Measurements from ENCODE around the gene URI1.
A peak's percentile ranks its signal among the peaks of the same experiment; 100 is the strongest.
"Not testable (repeated sequence)": the region's sequence is repeated elsewhere in the genome, so short reads cannot be mapped to it uniquely, and the experiment has no call there.

The URI1 gene, protein sequence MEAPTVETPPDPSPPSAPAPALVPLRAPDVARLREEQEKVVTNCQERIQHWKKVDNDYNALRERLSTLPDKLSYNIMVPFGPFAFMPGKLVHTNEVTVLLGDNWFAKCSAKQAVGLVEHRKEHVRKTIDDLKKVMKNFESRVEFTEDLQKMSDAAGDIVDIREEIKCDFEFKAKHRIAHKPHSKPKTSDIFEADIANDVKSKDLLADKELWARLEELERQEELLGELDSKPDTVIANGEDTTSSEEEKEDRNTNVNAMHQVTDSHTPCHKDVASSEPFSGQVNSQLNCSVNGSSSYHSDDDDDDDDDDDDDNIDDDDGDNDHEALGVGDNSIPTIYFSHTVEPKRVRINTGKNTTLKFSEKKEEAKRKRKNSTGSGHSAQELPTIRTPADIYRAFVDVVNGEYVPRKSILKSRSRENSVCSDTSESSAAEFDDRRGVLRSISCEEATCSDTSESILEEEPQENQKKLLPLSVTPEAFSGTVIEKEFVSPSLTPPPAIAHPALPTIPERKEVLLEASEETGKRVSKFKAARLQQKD

DNA sequence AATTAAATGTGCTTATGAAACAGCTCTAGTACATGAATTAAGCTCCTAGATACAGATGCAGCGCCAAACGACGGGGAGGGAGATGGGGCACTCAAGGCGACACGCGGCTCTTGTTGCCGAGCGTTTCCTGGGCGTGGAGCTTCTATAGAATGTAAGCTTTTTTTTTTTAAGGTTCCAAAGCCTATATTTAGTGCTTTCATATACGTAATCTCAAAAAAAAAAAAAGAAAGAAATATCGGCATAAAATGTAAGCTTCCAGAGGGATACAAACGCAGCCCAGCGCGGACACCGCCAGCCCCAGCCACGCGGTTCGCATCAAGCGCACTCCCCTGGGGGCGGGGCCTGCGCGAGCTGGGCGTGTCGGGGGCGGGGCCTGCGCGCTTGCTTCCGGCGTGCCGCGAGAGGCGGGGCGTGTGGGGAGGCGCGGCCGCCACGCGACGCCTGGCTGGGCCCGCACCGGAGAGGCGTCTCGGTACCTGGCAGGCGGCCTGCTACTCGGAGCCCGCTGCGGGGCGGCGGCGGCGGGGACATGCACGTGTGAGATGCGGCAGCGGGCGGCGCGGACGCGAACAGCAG, at the start of gene URI1:
Gene URI1 (plus strand): TSS at position 412 of the 576 bp plus-strand sequence. CDS start 309 bp downstream, outside the sequence.
- peak; percentile 91 to 97 (median 93) for DNase-seq (ENCODE audit: low read depth in 3 of 3)

DNA sequence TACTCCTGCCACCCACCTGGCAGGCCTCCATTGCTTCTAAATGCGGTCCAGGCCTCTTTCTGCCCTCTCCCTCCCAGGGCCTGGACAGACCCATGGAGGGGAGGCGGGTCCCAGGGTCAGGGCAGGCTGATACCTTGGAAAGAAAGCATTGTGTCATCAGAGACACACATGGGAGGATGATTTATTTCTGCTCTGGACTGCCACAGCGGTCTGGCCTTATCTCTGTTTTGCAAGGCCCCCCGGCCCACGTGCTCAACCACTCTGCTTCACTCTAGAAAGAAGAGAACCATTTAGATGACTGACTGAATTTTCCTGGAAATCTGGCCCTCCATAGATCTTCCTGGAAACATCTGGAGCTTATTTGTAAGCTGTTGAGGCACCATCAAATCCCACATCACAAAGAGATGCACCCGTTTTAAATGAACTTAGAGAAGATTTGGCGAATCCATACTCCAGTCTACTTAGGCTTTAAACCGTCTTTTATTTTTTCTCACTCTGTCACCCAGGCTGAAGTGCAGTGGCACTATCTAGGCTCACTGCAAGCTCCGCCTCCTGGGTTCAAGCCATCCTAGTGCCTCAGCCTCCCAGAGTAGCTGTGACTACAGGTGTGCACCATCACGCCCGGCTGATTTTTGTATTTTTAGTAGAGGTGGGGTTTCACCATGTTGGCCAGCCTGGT, 48.3 kb upstream of the URI1 start:
- DNase-seq (ENCODE audit: low read depth in 3 of 3), result no peak

DNA sequence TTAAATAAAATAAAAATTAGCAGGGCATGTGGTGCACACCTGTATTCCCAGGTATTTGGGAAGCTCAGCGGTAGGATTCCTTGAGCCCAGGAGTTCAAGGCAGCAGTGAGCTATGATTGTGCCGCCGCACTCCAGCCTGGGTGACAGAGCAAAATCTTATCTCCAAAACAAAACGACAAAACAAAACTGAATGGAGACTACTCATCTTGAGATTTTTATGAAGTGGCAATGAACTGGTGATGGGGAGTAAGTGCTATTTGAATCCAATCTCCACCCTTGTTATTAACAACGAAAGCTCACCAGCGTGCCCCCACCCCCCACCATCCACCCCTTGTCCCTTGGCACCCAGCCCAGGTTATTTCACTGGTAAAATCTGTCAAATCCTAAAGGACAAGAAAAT, 45.2 kb upstream of the URI1 start:
- no peak for DNase-seq (ENCODE audit: low read depth in 3 of 3)

DNA sequence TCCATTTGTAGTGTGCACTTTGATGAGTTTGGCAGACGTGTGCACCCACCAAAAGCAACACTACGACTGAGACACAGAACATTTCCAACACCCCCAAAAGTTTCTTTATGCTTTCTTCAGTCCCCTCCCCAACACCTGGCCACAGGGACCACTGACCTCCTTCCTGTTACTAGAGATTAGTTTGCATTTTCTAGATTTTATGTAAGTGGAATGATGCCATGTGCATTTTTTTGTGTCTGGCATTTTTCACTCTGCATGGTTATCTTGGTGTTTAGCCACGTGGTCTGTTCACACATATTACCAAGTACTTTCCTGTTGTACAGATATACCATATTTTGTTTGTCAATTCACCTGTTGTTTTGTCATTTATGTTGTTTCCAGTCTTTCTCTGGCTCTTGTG, 44.6 kb upstream of the URI1 start:
- DNase-seq (ENCODE audit: low read depth in 3 of 3), result no peak

DNA sequence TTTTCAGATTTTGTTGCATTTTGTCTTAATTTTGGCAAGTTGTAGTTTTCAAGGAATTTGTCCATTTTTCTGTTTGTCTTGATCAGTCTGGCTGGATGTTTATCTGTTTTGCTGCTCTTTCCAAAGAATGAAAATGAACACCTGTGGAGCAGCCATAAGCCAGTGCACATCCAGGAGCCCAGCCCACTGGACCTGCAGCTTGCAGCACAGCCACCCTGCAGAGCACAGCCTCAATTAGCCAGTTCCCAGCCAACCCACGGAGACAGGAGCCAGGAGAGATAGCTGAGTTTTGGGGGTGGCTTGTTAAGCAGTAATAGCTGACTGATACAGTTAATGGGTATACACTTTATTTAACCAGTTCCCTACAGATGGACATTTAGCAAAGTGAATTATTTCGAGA, 38.0 kb upstream of the URI1 start:
- DNase-seq (ENCODE audit: low read depth in 3 of 3), result no peak

DNA sequence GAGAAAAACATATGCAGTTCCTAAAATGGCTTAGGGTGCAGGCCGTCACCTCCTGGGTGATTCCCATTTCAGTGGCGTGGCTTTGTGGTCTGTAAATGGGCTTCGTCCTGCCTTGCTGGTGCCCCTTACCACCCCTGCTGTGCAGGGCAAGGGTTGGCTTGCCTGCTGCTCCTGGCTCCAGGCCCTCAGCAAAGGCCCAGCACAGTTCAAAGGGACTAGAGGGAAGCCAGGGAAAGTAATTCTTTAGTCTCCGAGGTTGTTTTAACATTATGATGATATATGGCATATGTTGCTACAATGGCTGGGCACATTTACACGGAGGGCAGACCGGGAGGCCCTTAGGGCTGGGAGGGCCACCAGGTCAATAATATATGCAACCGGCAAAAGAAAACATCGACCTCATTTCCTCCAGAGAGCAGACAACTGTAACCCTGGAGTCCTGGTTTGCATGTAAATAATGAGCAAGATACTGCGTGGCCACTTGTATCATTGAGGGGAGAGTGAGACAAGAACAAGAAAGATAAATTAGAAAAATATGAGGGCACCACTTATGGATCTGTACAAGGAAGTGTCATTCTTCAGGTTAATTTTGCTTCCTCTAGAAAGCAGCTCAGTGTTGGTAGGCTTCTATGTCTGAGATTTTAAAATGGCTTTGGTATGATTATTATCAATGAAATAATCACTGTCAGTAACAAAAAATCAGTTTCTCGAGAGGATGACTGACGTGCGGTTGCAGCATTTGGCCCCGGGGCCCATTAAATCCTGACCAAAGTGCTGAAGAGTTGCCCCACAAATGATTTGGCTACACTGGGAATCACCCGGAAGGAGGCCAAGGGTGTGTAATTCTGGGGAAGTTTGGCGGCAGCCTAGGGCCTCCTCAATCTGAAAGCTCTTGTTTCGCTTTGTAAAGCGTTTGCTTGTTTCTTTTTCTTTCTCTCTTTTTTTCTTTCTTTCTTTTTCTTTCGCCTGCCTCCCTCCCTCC, 32.8 kb upstream of the URI1 start:
- no peak for DNase-seq (ENCODE audit: low read depth in 3 of 3)

DNA sequence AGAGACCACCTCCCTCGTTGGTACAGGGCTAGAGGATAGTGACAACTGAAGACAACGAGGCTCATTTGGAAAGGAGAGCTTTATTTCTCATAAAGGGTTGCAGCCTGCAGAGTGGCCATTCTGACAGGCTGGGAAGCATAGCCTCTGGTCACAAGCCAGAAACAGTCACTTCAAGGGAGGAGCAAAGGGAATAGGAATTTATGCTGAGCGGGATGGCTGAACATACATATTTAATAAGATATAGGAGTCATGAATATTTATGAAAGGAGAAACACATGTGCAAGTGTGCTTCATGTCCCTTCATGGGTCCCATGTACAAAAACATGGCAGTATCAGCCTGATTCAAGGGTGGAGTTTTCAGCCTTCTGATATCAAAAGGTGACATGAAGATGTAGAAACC, 27.1 kb upstream of the URI1 start:
- DNase-seq (ENCODE audit: low read depth in 3 of 3), result no peak

DNA sequence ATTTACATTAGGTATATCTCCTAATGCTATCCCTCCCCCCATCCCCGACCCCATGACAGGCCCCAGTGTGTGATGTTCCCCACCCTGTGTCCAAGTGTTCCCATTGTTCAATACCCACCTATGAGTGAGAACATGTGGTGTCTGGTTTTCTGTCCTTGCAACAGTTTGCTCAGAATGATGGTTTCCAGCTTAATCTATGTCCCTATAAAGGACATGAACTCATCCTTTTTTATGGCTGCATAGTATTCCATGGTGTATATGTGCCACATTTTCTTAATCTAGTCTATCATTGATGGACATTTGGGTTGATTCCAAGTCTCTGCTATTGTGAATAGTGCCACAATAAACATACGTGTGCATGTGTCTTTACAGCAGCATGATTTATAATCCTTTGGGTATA, 26.2 kb upstream of the URI1 start:
- DNase-seq (ENCODE audit: low read depth in 3 of 3), result not testable (repeated sequence)

DNA sequence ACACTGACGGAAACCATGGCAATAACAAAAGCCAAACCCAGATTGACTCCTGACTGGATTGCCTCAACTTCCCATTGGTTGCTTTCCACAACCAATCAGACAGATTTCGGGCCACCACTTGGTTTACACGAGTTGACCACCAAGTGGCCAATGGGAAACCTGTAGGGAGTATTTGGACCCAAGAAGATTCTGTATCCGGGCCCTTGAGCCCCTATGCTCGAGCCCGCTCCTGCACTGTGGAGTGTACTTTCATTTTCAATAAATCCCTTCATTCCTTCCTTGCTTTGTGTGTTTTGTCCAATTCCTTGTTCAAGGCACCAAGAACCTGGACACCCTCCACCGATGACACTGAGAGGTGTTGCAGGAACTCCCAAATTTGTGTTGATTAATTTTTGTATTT, 24.1 kb upstream of the URI1 start:
- no peak for DNase-seq (ENCODE audit: low read depth in 3 of 3)

DNA sequence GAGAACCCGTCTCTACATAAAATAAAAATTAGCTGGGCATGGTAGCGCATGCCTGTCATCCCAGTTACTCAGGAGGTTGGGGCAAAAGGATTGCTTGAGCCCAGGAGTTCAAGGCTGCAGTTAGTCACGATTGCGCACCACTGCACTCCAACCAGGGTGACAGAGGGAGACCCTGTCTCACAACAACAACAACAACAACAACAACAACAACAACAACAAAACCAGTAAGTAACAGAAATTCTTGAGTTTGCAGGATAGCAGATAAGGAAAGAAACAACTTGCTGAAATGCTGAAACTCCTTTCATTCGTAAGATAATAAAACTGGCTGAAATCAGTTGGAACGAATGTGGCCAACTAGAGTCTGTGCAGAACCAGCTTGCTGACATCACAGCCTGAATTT, 23.1 kb upstream of the URI1 start:
- DNase-seq (ENCODE audit: low read depth in 3 of 3), result no peak

DNA sequence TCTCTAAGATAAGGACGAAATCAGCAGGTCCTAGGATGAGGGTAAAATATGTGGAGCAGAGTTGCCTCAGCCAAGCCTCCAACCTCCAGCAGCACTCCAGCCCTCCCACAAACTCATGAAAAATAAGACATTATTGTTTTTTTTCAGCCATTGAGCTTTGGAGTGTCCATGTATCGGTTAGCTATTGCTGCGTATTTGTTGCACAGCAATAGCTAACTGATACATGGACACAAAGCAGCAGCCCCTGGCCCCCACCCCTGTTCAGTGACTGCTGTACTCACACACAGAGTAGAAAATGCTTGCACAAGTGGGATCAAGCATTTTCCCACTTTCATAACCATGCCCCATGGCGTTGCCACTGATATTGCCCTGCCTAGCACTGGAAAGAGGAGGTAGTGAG, 19.1 kb upstream of the URI1 start:
- no peak for DNase-seq (ENCODE audit: low read depth in 3 of 3)

DNA sequence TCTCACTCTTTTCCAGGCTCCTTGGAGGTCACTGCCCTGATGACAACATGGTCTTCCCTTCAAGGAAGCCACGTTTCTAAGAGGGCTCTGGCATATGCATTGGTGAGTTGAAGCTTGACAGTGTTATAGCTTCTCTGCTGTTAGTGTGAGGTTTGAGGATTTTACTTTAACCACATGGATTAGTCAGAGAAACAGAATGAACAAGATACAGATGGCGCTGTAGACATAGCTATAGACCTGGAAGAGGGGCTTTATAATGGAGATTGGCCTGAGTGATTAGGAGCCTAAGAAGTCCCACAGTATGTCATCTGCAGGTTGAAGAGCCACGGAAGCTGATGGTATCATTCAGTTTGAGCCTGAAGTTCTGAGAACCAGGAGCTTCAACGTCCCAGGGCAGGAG, 18.4 kb upstream of the URI1 start:
- no peak for DNase-seq (ENCODE audit: low read depth in 3 of 3)

DNA sequence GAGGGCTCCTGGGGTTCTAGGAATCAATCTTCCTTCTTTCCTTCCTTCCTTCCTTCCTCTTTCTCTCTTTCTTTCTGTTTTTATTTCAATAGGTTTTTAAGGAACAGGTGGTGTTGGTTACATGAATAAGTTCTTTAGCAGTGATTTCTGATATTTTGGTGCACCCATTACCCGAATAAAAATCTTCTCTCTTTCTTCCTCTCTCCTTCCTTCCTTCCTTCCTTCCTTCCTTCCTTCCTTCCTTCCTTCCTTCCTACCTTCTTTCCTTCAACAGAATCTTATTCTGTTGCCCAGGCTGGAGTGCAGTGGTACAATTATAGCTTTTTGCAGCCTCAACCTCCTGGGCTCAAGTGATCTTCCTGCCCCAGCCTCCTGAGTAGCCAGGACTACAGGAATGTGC, 16.0 kb upstream of the URI1 start:
- no peak for DNase-seq (ENCODE audit: low read depth in 3 of 3)

DNA sequence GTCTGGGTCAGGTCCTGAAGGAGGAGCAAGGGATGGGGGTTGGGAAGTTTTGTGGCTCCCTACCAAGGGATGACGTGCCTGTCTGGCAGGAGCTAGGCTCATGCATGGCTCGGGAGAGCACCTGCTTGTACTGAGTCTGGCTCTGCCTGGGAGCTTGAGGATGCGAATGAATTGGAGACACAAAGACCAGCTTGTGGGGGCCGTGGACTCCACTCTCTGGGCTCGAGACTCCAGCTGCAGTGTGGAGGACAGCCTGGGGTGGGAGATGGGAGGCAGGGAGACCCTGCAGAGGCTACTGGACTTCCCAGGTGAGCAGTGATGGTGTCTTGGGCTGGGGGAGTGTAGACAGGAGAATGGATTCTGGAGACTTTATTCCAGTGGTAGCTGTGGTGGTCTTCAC, 15.2 kb upstream of the URI1 start:
- DNase-seq (ENCODE audit: low read depth in 3 of 3), result no peak

DNA sequence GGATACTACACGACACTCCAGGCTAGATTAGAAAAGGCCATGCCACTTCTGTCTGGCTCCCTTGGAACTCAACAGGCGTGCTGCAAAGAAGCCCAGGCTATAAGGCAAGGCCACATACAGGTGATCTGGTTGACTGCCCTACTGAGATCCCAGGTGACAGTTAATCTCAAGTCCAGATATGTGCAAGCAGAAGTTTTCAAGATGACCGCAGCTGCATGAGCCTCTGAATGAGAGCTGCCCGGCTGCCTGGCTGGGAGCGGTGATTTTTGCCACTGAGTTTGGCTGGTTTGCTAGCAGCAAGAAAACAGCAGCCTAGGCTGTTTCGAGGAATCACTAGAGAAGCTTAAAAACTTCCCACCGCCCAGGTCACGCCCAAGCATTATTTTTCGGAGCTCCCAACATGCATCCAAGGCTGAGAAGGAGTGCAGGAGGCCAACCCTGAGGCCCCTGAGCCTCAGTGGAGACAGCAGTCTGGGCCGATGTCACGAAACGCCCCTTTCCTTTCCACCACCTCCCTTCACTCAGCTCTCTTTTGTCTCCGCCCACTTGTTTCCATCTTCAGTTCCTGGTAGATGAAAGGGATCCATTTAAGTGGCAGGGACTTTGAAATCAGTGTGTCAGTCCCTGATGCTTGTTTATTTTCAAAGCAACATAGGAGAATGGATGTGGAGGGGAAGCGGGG, 14.0 kb upstream of the URI1 start:
- DNase-seq (ENCODE audit: low read depth in 3 of 3), result no peak

DNA sequence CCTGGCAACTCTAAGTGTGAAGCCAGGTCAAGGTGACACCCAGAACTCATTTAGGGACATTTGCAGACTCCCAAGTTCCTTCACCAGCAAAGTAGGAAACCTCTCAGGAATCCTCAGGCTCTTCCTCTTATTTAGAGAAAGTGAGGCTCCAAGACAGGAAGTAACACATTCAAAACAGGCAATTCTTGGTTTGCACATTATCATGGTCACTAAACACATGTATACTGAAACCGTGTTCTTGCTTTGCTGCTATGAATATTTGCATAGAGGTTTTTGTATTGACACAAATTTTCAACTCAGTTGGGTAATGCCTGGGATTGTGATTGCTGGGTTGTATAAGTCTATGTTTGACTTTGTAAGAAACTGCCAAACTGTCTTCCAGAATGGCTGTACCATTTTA, 13.2 kb upstream of the URI1 start:
- no peak for DNase-seq (ENCODE audit: low read depth in 3 of 3)

DNA sequence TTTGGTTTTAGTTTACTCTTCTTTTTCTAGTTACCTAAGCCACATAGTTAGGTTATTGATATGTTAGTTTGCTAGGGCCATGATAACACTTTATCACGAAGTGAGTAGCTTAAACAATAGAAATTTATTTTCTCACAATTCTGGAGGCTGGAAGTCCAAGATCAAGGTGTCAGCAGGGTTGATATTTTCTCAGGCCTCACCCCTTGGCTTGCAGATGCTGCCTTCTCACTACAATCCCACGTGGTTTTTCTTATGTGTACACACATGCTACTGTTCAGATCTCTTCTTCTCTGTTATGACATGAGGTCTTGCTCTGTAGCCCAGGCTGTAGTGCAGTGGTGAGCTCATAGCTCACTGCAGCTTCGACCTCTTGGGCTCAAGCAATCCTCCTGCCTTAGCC, 7.8 kb upstream of the URI1 start:
- no peak for DNase-seq (ENCODE audit: low read depth in 3 of 3)

DNA sequence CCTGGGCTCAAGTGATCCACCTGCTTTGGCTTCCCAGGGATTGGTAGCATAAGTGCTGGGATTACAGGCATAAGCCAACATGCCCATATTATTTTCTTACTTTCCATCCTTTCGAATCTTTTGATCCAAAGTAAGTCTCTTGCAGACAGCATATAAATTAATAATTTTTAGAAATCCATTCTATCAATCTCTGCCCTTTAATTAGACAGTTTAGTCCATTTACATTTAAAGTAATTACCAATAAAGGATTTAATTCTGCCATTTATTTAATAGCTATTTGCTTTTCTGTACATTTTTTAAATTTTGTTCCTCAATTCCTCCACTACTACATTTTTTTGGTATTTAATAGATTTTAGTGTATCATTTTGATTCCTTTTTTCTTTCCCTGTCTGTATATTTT, 7.3 kb upstream of the URI1 start:
- no peak for DNase-seq (ENCODE audit: low read depth in 3 of 3)

DNA sequence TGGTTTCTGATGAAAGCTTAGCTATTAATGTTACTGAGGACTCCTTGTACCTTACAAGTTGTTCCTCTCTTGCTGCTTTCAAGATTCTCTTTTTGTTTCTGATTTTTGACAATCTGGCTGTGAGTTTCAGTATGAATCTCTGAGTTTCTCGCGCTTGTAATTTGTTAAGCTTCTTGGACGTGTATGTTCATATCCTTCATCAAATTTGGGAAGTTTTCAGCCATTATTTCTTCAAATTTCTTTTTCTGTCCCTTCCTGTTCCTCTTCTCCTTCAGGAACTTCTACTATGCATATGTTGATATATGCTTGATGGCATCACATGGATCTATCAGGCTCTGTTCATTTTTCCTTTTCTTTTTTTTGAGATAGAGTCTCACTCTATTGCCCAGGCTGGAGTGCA, 5.6 kb upstream of the URI1 start:
- DNase-seq (ENCODE audit: low read depth in 3 of 3), result no peak

DNA sequence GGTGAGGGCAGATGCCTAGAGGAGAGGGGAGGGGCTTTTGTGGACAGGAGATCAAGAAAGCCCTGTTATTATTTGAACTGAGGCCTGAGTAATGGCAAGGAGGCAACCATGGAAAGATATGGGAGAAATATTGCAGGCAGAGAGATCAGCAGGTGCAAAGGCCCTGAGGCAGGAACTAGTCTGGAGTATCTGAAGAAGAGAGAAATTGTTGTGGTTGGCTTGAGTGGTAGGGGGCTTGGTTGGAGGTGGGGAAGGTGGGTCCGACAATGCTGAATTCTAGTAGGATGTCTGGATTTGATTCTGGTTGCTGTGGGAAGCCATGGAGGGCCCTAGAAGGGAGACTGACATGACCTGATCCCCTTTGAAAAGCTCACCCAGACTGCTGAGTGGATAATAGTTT, 2.4 kb upstream of the URI1 start:
- no peak for DNase-seq (ENCODE audit: low read depth in 3 of 3)

DNA sequence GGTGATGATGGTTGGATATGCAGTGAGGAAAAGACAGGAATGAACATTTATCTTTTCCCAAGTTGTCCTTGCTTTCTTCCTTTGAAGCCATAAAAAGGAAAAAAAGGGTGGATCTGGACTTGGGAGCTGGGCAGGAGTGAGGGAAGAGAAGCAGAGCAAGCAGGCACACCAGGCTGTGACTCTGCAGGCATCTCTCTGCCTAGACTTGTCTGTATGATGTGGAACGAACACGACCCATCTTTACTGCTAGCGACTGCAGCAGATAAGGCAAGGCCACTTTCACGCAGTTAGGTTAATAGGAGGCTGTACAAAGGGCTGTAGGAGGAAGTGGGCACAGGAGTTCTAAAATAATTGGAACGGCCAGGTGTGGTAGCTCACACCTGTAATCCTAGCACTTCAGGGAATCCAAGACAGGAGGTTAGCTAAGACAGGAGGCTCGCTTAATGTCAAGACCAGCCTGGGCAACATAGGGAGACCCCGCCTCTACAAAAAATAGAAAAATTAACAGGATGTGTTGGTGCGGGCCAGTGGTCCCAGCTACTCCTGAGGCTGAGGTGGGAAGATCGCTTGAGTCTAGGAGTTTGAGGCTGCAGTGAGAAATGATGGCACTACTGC, 961 bp upstream of the URI1 start:
- DNase-seq (ENCODE audit: low read depth in 3 of 3), result no peak
